Placental pericyte (primary cell): ENCODE data around the gene CCDC142. TPM values are rescaled to one million over a fixed set of nuclear protein-coding genes. Genes with fewer than 3 reads are reported as not detected.

ENCODE experiments used
- total RNA-seq: library from RNA; depleted of rRNA; stranded (reverse); fragments of >200 nt; gene quantifications from 2 replicates; pipeline ENCODE4 v1.2.3, GENCODE V29; 2012

Gene CCDC142
- total RNA-seq, 1 donor: 35.1 TPM

Other genes starting within 250 kb of the CCDC142 start
- 0.29 and 0.44 TPM in 2 replicates for gene SLC4A5, start 139.6 kb downstream of the CCDC142 start, total RNA-seq
- gene DCTN1, start 102.7 kb downstream of the CCDC142 start, total RNA-seq: 144 and 149 TPM in 2 replicates
- gene C2orf81, start 61.4 kb downstream of the CCDC142 start, total RNA-seq: 0.66 and 1.6 TPM in 2 replicates
- gene WDR54, start 61.3 kb downstream of the CCDC142 start, total RNA-seq: 20.8 and 45.7 TPM in 2 replicates
- gene RTKN, start 41.1 kb downstream of the CCDC142 start, total RNA-seq: 9.4 and 17.5 TPM in 2 replicates
- 12.9 and 19.3 TPM in 2 replicates for gene INO80B, start 27.9 kb downstream of the CCDC142 start, total RNA-seq
- gene WBP1, start 24.6 kb downstream of the CCDC142 start, total RNA-seq: 28.3 and 51.9 TPM in 2 replicates
- 79.7 and 81.8 TPM in 2 replicates for gene MOGS, start 17.6 kb downstream of the CCDC142 start, total RNA-seq
- 19.3 and 57.1 TPM in 2 replicates for gene MRPL53, start 10.3 kb downstream of the CCDC142 start, total RNA-seq
- 19.9 and 22.8 TPM in 2 replicates for gene TTC31, start 83 bp upstream of the CCDC142 start, total RNA-seq
- gene LBX2, start 16.6 kb upstream of the CCDC142 start, total RNA-seq: 1.9 and 3.1 TPM in 2 replicates
- gene PCGF1, start 24.7 kb upstream of the CCDC142 start, total RNA-seq: 23.6 and 27.8 TPM in 2 replicates
- not detected in 2 replicates for gene TLX2, start 31.5 kb upstream of the CCDC142 start, total RNA-seq
- gene DQX1, start 43.2 kb upstream of the CCDC142 start, total RNA-seq: not detected in 2 replicates
- gene AUP1, start 46.7 kb upstream of the CCDC142 start, total RNA-seq: 96.1 and 152 TPM in 2 replicates
- gene HTRA2, start 46.9 kb upstream of the CCDC142 start, total RNA-seq: 44.9 and 54.1 TPM in 2 replicates
- 2.0 and 2.9 TPM in 2 replicates for gene LOXL3, start 70.9 kb upstream of the CCDC142 start, total RNA-seq
- gene DOK1, start 71.7 kb upstream of the CCDC142 start, total RNA-seq: 9.2 and 10.2 TPM in 2 replicates
- not detected in 2 replicates for gene M1AP, start 165.3 kb upstream of the CCDC142 start, total RNA-seq
- 4.0 and 5.3 TPM in 2 replicates for gene SEMA4F, start 171.2 kb upstream of the CCDC142 start, total RNA-seq